NB4 (cell line): ENCODE measurements around the gene IGSF6.
A peak's percentile ranks its signal among the peaks of the same experiment; 100 is the strongest.

ENCODE experiments used
- DNase-seq: peaks from one replicate; pipeline ENCODE4 v3.0.0; 2010; ENCODE audit warnings: low read depth
- H3K4me3 ChIP-seq: one replicate; pipeline ENCODE4 v1.5.1; 2011; ENCODE audit warnings: mild to moderate bottlenecking, low read depth, low read length, moderate library complexity
- CTCF ChIP-seq: IDR thresholded peaks from one replicate; pipeline ENCODE4 v1.5.1; 2012; ENCODE audit warnings: low read depth, low read length
- MYC ChIP-seq: IDR thresholded peaks from 2 replicates; pipeline ENCODE4 v1.6.1; 2011; ENCODE audit warnings: low read depth, low read length
- POLR2A ChIP-seq: IDR thresholded peaks from 2 replicates; pipeline ENCODE4 v1.6.1; 2011; ENCODE audit warnings: mild to moderate bottlenecking; ENCODE audit not compliant: insufficient read length; ENCODE audit errors: extremely low read depth
- TF ChIP-seq, protein P1 (sequence below): IDR thresholded peaks from 2 replicates; pipeline ENCODE4 v1.6.1; 2011; ENCODE audit warnings: low read depth, low read length

The IGSF6 gene

DNA sequence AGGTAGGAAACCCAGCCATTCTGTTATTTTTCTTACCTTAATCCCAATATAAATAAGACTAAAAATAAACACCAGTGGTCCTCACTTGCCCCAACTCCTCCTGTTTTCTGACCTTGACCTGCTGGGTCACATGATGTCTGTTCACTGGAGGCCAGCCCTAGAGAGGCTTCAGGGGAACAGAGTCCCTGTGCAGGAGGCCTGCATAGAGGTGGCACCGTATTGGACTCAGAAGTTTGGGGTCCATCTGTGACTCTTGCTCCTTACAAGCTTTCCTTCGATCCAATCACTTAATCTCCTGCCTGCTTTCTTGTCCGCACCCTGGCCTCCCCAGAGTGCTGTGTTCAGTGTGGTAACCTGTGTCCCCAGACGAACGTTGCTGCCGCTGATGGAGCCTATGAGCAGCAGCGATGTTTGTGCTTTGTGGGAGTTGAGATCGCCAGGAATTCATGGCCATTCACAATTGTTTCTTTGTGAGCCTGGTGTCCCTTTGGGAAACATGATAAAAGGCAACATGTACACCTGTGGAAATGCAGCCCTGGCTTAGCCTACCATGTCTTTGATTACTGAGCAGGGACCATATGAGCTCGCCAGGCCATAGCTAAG, 4.7 kb downstream of the IGSF6 start:
- DNase-seq = no peak
- TF ChIP-seq CTCF = no peak
- no peak for TF ChIP-seq MYC
- TF ChIP-seq, protein P1, sequence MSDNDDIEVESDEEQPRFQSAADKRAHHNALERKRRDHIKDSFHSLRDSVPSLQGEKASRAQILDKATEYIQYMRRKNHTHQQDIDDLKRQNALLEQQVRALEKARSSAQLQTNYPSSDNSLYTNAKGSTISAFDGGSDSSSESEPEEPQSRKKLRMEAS = no peak
- TF ChIP-seq POLR2A = no peak
- no peak overlapping the region for H3K4me3 ChIP-seq

DNA sequence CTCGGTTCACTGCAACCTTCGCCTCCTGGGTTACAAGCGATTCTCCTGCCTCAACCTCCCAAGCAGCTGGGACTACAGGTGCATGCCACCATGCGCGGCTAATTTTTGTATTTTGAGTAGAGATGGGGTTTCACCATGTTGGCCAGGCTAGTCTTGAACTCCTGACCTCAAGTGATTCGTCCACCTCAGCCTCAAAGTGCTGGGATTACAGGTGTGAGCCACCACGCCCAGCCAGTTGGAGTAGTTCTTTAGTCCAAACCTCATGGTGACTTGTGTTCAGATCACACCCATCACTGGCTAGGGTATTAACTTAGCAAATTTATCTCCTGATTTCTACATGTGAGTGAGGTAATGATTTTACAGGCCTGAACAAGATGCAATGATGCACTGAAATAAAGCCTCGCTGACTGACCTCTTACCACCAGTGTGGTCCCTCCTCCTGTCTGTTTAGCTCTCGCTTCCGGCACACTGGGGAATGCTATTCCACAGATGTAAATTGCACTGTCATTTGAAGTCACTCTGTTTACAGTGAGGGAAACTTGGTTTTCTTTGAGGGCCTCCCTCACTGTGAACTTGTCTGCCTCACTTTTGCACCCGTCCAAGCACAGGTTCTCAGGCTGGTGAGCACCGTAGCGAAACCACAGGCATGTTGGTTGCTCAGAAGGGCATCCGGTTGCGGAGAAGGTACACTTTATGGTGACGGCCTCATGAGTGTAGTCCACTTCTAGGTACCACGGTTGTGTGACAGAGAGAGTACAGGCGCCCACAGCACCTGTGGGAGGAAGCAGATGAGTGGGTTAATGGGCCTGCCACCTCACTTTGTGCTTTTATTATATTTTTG, 5.5 kb downstream of the IGSF6 start:
- TF ChIP-seq MYC (no peak), POLR2A (no peak)
- H3K4me3 ChIP-seq = no peak overlapping the region
- no peak for DNase-seq

GRCh38 chr16:21646091-21646490, 6.3 kb downstream of the IGSF6 start:
- DNase-seq = no peak
- TF ChIP-seq MYC (no peak), POLR2A (no peak), CTCF (no peak)
- TF ChIP-seq, protein P1 = no peak
- no peak overlapping the region for H3K4me3 ChIP-seq

DNA sequence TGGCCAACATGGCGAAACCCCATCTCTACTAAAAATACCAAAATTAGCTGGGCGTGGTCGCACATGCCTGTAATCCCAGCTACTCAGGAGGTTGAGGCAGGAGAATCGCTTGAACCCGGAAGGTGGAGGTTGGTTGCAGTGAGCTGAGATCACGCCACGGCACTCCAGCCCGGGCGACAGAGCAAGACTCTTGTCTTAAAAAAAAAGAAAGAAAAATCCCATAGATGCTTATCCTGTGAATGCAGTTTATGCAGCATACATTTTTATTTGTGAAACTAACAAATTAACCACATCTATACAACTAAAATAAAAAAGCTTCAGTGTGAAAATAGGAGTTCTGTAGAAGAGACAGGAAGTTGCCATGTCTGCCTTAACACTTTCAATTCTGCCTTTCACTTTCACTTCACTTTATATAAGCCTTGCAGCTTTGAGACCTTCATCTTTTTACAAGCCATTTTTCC, 7.1 kb downstream of the IGSF6 start:
- TF ChIP-seq MYC (no peak), CTCF (no peak), POLR2A (no peak)
- TF ChIP-seq, protein P1 = no peak
- peak overlapping the region; percentile 54 for H3K4me3 ChIP-seq

DNA sequence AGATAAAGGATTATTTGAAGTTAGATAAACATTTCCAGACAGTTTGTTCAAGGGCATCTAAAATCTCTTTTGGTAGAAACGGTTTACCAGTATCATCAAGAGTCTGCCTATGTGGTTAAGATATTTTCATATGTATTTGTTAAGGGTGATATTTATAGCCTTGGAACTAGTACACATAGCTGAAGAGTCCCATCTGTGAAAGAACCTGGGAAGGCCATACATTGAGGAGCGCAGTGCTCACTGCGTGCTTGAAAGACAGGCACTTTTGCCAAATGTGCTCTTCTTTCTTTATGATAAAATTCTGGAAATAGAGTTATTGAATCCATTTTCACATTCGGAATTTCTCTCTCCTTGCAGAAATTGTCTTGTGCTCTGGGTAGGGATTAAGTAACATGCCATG, 7.7 kb downstream of the IGSF6 start:
- H3K4me3 ChIP-seq = peak overlapping the region; percentile 54
- no peak for DNase-seq
- no peak for TF ChIP-seq POLR2A
- no peak for TF ChIP-seq CTCF
- TF ChIP-seq, protein P1 = no peak
- TF ChIP-seq MYC = no peak

More for the DNA sequence above, 7.1 kb downstream of the IGSF6 start:
- peak; percentile 61 for DNase-seq

DNA sequence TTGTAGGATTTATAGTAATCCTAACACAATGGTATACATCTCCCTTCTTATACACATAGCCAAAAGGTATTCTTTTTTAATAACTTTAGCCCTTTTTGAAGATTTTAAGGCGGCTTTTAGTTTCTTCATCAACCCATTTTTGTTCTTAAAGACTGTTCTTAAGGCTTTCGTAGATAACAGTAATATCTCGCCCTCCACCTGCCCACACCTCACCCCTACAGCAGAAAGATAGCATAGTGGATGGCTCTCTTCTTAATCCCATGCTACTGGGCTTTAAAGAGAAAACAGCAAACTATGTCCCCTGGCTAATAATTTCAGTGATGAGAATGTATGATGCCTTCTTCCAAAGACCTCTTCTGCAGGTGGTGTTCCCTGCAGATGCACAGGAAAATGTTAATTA, 8.6 kb downstream of the IGSF6 start:
- TF ChIP-seq POLR2A = no peak
- TF ChIP-seq MYC = no peak
- TF ChIP-seq, protein P1 = no peak
- TF ChIP-seq CTCF = no peak

More for the DNA sequence above, 8.6 kb downstream of the IGSF6 start:
- DNase-seq = no peak
- H3K4me3 ChIP-seq = no peak overlapping the region
